Ectodermal cell (in vitro differentiated cells): ENCODE data around the gene SUFU.

ENCODE experiments used
- H3K27ac ChIP-seq: 2 replicates; pipeline ENCODE4 v1.7.0; 2013; ENCODE audit warnings: mild to moderate bottlenecking, low read depth, low read length; ENCODE audit not compliant: insufficient read depth, poor library complexity, severe bottlenecking
- H3K27me3 ChIP-seq: 2 replicates; pipeline ENCODE4 v1.7.0; 2013; ENCODE audit warnings: mild to moderate bottlenecking, low read length; ENCODE audit not compliant: insufficient read depth, control insufficient read depth, poor library complexity, severe bottlenecking
- H3K36me3 ChIP-seq: one replicate; pipeline ENCODE4 v1.7.0; 2013; ENCODE audit warnings: low read length; ENCODE audit not compliant: control insufficient read depth, insufficient read depth
- H3K4me1 ChIP-seq: one replicate; pipeline ENCODE4 v1.7.0; 2013; ENCODE audit warnings: low read length; ENCODE audit not compliant: control insufficient read depth, insufficient read depth
- H3K4me3 ChIP-seq: 2 replicates; pipeline ENCODE4 v1.7.0; 2013; ENCODE audit warnings: low read depth, low read length, control low read depth; ENCODE audit not compliant: insufficient read depth
- H3K9me3 ChIP-seq: 2 replicates; pipeline ENCODE4 v1.7.0; 2013; ENCODE audit warnings: mild to moderate bottlenecking, low read length, moderate library complexity; ENCODE audit not compliant: control insufficient read depth
- WGBS, 2 experiments: methylation state at CpG; one replicate each; pipeline ENCODE4 v1.1.7; 2013; ENCODE audit warnings: missing lambda C conversion rate in 2 of 2; 5-methylcytosine and 5-hydroxymethylcytosine counted together

SUFU gene

GRCh38 chr10:102670871-102671434 is 167.2 kb downstream of the SUFU start:
- Histone ChIP-seq H3K4me3 (no peak overlapping the region), H3K27me3 (no peaks in the 10 kb centered on the region), H3K4me1 (peaks cover 72% of the 10 kb centered on the region), H3K36me3 (no peaks in the 10 kb centered on the region), H3K9me3 (no peaks in the 10 kb centered on the region), H3K27ac (no peak overlapping the region)
- 70 to 72% methylated on average over 6 of the region's 6 CpGs for WGBS, 2 experiments

- 74 to 77% methylated on average over 11 of the region's 13 CpGs for WGBS, 2 experiments
- H3K4me1 ChIP-seq = peaks cover 80% of the 10 kb centered on the region
- H3K4me3 ChIP-seq = no peak overlapping the region
- no peaks in the 10 kb centered on the region for H3K36me3 ChIP-seq
- H3K9me3 ChIP-seq = no peaks in the 10 kb centered on the region
- H3K27ac ChIP-seq = peak overlapping the region; percentile 93
- H3K27me3 ChIP-seq = no peaks in the 10 kb centered on the region
Observed at GRCh38 chr10:102673236-102673818, 169.6 kb downstream of the SUFU start.

GRCh38 chr10:102673819-102674511 is 170.2 kb downstream of the SUFU start:
- Histone ChIP-seq H3K36me3 (no peaks in the 10 kb centered on the region), H3K27me3 (no peaks in the 10 kb centered on the region), H3K4me3 (peak overlapping the region; percentile 10), H3K9me3 (no peaks in the 10 kb centered on the region), H3K4me1 (peaks cover 80% of the 10 kb centered on the region), H3K27ac (peak overlapping the region; percentile 93)
- 18 to 23% methylated on average over 19 of the region's 19 CpGs for WGBS, 2 experiments

- H3K4me1 ChIP-seq = peaks cover 80% of the 10 kb centered on the region
- H3K27me3 ChIP-seq = no peaks in the 10 kb centered on the region
- H3K36me3 ChIP-seq = no peaks in the 10 kb centered on the region
- H3K9me3 ChIP-seq = no peaks in the 10 kb centered on the region
- WGBS, 2 experiments = 3% methylated on average over 2 of the region's 2 CpGs
- peak overlapping the region; percentile 10 for H3K4me3 ChIP-seq
- peak overlapping the region; percentile 93 for H3K27ac ChIP-seq
Observed at GRCh38 chr10:102674566-102674965, 170.8 kb downstream of the SUFU start.

GRCh38 chr10:102675011-102675665 is 171.4 kb downstream of the SUFU start:
- Histone ChIP-seq H3K4me1 (peaks cover 75% of the 10 kb centered on the region), H3K27ac (peak overlapping the region; percentile 93), H3K27me3 (no peaks in the 10 kb centered on the region), H3K36me3 (no peaks in the 10 kb centered on the region), H3K4me3 (peak overlapping the region; percentile 11), H3K9me3 (no peaks in the 10 kb centered on the region)
- 24 to 28% methylated on average over 8 of the region's 8 CpGs for WGBS, 2 experiments

- Histone ChIP-seq H3K4me3 (peak overlapping the region; percentile 11), H3K36me3 (no peaks in the 10 kb centered on the region), H3K9me3 (no peaks in the 10 kb centered on the region), H3K4me1 (peaks cover 71% of the 10 kb centered on the region), H3K27ac (peak overlapping the region; percentile 93), H3K27me3 (no peaks in the 10 kb centered on the region)
- WGBS, 2 experiments = 33 to 34% methylated on average over 16 of the region's 16 CpGs
Observed at GRCh38 chr10:102675666-102676533, 172.1 kb downstream of the SUFU start.

- Histone ChIP-seq H3K36me3 (peaks cover 2% of the 10 kb centered on the region), H3K9me3 (no peaks in the 10 kb centered on the region), H3K4me1 (peaks cover 69% of the 10 kb centered on the region), H3K27ac (peak overlapping the region; percentile 93), H3K27me3 (no peaks in the 10 kb centered on the region), H3K4me3 (no peak overlapping the region)
- WGBS, 2 experiments = 73 to 77% methylated on average over 9 of the region's 9 CpGs
Observed at GRCh38 chr10:102676534-102677315, 173.0 kb downstream of the SUFU start.

GRCh38 chr10:102677331-102678067 is 173.7 kb downstream of the SUFU start:
- Histone ChIP-seq H3K4me3 (no peak overlapping the region), H3K4me1 (peaks cover 67% of the 10 kb centered on the region), H3K36me3 (peaks cover 10% of the 10 kb centered on the region), H3K9me3 (no peaks in the 10 kb centered on the region), H3K27ac (no peak overlapping the region), H3K27me3 (no peaks in the 10 kb centered on the region)
- 88% methylated on average over 9 of the region's 9 CpGs for WGBS, 2 experiments

- 79% methylated on average over 9 of the region's 9 CpGs for WGBS, 2 experiments
- Histone ChIP-seq H3K9me3 (no peaks in the 10 kb centered on the region), H3K27me3 (no peaks in the 10 kb centered on the region), H3K27ac (no peak overlapping the region), H3K4me1 (peaks cover 61% of the 10 kb centered on the region), H3K36me3 (peaks cover 11% of the 10 kb centered on the region), H3K4me3 (no peak overlapping the region)
Observed at GRCh38 chr10:102678068-102678400, 174.3 kb downstream of the SUFU start.
